Cardiac fibroblast (primary cell): Measurements from ENCODE around the gene DDX39A.

ENCODE experiments used
- DNase-seq, 2 donors: peaks; one replicate each; pipeline versions ENCODE4 v3.0.0 to v3.0.0-alpha.2; 2010; ENCODE audit warnings: low read depth in 2 of 2
- H3K4me3 ChIP-seq, 2 donors: replicated peaks in 1 of 2; 1 replicate in 1 of 2; 2 replicates in 1 of 2; pipeline ENCODE4 v1.5.1; 2011; ENCODE audit warnings: low read depth in 2 of 2, low read length in 2 of 2, mild to moderate bottlenecking in 2 of 2, moderate library complexity in 1 of 2
- TF ChIP-seq, protein P1 (sequence below): IDR thresholded peaks from one replicate; pipeline ENCODE4 v1.5.1; 2011; ENCODE audit warnings: low read depth, mild to moderate bottlenecking, low read length, inconsistent platforms

DDX39A gene

DNA sequence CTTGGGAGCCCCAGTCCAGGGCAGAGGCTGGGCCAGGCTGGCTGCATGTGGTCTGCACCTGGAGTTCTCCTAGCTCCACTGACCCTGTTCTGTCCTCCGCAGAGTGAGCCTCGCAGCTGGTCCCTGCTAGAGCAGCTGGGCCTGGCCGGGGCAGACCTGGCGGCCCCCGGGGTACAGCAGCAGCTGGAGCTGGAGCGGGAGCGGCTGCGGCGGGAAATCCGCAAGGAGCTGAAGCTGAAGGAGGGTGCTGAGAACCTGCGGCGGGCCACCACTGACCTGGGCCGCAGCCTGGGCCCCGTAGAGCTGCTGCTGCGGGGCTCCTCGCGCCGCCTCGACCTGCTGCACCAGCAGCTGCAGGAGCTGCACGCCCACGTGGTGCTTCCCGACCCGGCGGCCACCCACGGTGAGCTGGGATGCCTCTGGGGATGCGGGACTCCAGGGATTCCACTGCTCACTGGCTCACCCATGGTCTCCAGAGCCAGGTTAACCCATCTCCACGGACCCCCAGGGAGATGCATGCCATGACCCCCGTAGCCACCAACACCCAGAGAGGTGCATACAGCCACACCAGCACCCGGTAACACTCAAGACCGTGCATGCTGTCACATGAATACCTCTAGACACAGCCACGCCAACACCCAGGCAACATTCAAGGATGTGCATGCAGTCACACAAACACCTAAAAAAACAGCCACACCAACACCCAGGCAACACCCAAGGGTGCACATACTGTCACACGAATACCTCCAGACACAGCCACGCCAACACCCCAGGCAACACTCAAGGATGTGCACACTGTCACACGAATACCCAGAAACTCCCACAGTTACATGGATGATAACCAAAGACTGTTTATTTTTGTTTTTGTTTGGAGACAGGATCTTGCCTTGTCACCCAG lies 22.1 kb upstream of the DDX39A start:
- no peak for DNase-seq
- TF ChIP-seq, protein P1, sequence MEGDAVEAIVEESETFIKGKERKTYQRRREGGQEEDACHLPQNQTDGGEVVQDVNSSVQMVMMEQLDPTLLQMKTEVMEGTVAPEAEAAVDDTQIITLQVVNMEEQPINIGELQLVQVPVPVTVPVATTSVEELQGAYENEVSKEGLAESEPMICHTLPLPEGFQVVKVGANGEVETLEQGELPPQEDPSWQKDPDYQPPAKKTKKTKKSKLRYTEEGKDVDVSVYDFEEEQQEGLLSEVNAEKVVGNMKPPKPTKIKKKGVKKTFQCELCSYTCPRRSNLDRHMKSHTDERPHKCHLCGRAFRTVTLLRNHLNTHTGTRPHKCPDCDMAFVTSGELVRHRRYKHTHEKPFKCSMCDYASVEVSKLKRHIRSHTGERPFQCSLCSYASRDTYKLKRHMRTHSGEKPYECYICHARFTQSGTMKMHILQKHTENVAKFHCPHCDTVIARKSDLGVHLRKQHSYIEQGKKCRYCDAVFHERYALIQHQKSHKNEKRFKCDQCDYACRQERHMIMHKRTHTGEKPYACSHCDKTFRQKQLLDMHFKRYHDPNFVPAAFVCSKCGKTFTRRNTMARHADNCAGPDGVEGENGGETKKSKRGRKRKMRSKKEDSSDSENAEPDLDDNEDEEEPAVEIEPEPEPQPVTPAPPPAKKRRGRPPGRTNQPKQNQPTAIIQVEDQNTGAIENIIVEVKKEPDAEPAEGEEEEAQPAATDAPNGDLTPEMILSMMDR: no peak
- no peak overlapping the region for H3K4me3 ChIP-seq

DNA sequence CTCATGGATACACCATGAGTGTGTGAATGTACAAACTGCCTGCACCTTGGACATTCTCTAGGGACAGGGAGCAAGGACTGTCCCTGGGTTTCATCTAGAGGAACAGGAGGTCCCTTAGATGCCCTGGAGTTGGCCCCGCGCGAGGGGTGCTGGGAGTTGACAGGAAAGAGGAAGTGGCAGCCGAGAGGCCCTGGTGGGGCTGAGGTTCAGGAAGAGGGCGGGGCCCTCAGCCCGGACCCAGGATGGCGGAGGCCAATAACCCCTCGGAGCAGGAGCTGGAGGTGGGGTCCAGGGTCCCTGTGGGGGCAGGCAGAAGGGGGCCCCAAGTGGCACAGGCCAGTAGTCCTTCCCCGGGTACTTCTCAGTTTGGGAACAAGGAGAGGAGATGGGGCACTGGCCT lies 20.9 kb upstream of the DDX39A start:
- TF ChIP-seq, protein P1: no peak
- DNase-seq: peak; percentile 10 to 23

DNA sequence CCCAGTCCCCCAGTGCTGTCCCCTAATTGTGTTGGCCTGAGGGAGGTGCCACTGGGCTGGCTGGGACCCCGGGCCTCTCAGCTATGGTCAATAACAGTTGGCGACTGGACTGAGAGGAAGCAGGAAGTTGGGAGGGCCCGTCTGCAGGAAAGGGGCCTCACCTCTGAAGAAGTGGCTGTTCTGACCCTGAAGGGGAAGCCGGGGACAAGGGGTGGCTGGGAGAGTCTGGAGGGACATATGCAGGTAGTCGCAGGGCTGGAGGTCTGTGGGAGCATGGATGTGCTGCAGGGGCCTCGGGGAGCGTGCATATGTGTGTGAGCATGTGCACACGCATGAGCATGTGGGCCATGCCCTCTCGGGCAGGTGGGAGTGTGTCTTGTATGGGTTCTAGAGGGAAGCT lies 19.9 kb upstream of the DDX39A start:
- DNase-seq: no peak
- TF ChIP-seq, protein P1: no peak
- H3K4me3 ChIP-seq: no peak overlapping the region

More for the DNA sequence above, 20.9 kb upstream of the DDX39A start:
- no peak overlapping the region for H3K4me3 ChIP-seq

DNA sequence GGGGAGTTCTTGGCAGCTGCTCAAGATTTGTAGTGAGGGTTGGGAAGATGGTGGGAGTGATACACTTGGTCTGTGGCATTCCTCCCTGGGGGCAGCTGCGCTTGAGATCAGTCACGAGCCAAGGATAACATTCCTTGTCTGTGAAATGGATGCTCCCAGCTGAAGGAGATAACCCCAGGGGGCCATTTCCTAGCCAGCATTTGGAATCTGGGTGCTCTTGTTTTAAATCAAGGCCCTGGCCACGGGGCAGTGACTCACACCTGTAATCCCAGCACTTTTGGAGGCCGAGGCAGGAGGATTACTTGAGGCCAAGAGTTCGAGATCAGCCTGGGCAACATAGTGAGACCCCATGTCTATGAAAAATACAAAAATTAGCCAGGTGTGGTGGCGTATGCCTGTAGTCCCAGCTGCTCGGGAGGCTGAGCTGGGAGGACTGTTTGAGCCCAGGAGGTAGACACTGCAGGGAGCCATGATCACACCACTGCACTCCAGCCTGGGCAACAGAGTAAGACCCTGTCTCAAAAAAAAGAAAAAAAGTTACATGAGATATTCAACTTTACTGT lies 18.5 kb upstream of the DDX39A start:
- TF ChIP-seq, protein P1: no peak
- no peak overlapping the region for H3K4me3 ChIP-seq
- DNase-seq: peak in 1 of 2 donors; percentile 50

DNA sequence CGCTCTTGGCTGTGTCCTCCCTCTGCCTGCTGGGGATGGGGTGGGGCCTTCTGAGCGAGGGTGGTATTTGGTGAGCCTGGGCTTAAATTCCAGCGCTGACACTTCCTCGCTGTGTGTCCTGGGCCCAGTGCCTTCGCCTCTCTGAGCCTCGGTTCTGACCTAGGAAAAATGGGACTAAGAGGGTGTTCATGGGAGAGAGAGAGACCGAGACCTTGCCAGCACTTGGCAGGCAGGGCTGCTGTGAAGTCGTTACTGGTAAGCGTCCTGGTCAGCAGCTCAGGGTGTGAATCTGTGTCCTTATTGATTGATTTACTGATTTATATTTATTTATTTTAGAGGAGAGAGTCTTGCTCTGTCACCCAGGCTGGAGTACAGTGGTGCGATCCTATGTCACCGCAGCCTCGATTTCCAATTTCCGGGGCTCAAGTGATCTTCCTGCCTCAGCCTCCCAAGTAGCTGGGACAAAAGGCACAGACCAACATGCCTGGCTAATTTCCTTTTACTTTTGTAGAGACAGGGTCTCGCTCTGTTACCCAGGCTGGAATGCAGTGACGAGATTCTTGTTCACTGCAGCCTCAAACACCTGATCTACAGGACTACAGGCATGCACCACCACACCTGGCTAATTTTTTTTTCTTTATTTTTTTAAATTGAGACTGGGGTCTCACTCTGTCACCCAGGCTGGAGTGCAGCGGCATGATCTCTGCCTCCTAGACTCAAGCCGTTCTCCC lies 16.3 kb upstream of the DDX39A start:
- H3K4me3 ChIP-seq: peak overlapping the region in 1 of 2 donors; percentile 76
- no peak for DNase-seq
- TF ChIP-seq, protein P1: no peak

DNA sequence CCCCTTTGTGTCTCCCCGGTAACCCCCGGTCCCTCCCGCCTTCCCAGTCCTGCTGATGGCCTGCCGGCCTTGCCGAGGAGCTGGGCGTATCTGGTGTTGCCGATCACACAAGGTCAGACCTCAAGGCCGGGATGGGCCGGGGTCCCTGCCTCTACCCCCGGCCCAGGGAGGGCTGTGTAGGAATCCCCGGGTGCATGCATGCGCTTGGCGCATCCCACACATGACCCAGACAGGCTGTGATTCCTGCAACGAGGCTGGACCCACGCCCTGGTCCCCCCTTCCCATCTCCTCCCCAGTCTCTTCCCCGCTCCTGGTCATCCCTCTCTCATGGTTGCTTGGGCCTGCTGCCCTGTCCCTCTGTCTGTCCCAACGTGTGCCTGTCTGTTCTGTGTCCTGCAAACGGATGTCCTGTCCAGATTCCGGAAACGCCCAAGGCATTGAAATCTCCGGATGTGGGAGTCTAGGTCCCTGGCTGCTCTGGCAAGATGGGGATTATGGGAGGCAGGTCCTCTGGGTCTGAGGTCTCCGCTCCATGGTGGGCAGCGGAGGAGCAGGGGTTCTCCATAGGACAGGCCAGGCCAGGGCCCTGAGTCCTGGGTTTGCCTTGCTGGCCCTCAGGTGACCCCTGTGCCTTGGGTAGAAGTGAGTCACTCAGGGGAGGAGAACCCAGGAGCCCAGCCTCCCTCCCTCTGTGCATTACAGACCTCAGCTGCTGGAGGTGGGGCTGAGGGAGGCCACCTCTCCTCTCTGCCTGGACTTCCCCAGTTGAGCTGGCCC lies 15.6 kb upstream of the DDX39A start:
- peak; percentile 83 to 92 for DNase-seq
- TF ChIP-seq, protein P1: no peak
- peak overlapping the region; percentile 76 to 80 for H3K4me3 ChIP-seq
